GM19023 (cell line): ENCODE results near the gene SELENOO.
"Not testable (repeated sequence)": the region's sequence is repeated elsewhere in the genome, so short reads cannot be mapped to it uniquely, and the experiment has no call there.

Experiments
- ATAC-seq: cut with Tn5 transposase; IDR thresholded peaks from one replicate; pipeline ENCODE4 v1.9.1; 2021; ENCODE audit warnings: mild to moderate bottlenecking, moderate library complexity; ENCODE audit not compliant: unreplicated experiment

Gene SELENOO

DNA sequence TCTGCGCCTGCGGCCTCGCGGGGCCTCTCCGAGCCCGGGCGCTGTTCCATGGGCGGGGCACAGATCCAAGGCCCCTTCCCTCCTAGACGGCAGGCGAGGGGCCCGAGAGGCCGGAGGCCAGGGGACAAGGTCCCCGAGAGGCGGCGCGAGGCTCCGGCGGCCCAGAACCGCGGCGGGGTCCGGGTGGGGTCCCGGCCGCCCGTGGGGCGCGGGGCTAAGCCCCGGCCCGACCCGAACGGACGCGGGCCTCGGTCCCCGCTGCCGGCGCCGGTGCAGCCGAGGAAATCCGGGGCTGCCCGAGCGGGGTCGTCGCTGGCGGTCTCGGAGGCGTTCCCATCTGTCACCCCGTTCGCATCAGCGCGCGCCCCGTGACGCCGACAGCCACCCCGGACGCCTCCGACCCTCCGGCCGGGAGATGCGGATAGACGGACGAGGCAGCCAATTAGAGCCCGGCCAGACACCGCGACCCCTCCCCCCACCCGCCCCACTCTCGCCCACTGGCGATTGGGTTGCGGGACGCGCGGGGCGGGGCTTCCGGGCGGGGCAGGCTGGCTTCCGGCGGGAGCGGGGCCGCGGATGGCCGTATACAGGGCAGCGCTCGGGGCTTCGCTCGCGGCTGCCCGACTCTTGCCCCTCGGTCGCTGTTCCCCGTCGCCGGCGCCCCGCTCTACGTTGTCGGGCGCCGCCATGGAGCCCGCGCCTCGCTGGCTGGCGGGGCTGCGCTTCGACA, at the start of gene SELENOO:
Gene SELENOO, plus strand, starts transcription at position 551 of the 730 bp plus-strand sequence. Its CDS starts 26 bp downstream, at position 577.
- ATAC-seq = peak; percentile 70

DNA sequence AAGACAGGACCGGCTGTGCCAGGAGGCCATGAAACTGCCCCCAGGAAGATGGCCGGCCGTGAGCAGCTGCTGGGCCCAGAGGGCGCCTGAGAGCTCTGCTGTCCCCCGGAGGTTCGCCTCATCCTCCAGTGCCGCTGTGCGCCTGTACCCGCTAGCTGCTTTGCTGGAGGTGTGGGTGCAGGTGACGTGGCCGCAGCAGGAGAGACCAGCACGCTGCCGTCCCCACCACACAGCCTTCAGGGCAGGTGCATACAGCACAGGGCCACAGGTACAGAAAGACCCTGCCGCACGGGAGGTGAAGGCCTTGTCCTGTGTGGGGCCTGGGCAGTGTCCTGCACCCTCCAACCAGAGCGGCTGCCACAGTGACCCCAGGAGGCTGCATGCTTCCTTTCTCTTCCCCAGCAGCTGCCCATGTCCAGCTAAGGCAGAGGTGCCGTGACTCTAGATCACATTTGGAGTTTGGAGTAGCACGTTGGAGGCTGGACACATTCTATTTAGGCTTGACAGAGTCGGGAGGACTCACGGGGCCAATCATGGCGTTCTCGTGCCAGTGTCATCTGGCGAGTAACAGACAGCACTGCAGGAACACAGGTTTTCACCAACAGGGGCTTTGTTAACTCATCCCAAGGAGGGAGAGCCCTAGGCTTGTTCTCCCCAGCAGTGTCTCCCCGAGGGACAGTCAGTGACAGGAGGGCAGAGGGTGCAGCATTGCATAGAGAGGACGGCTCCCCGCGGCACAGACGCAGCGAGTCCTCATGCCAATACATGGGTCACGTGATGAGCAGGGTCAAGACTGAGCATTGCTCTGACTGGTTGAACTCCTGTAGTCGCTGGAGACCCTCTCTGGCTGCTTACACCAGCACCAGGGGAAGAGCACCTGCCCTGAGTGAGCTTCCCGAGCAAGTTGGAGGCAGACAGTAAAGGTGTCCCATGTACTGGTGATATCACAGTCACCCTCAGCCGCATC, 49.0 kb upstream of the SELENOO start:
- ATAC-seq = no peak

DNA sequence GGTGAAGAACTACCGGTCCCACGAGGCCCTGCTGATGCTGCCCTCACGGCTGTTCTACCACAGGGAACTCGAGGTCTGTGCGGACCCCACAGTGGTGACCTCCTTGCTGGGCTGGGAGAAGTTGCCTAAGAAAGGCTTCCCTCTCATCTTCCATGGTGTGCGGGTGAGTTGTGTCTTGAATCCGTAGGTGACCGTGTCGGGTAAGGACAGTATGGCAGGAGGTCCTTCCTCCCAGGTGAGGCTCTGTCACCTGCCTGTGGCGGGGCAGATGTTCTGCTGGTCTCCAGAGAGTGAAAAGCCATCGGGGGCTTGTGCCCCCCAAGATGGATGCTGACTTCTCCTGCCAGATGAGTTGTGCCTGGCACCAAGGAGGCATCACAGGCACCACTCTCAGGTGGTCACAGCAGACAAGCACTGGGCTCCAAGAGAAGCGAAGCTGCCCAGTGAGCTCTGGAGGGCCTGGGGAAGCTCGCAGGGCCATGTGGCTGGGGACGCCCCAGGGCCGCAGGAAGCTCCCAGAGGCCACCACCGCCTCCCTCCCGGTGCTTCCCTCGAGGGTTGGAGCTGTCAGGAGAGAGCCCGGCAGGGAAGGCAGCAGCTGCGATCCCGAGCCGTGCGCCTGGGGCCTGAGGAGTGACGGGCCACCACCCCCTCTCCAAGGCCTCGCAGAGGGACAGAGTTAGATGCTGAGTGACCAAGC, 47.6 kb upstream of the SELENOO start:
- no peak for ATAC-seq

DNA sequence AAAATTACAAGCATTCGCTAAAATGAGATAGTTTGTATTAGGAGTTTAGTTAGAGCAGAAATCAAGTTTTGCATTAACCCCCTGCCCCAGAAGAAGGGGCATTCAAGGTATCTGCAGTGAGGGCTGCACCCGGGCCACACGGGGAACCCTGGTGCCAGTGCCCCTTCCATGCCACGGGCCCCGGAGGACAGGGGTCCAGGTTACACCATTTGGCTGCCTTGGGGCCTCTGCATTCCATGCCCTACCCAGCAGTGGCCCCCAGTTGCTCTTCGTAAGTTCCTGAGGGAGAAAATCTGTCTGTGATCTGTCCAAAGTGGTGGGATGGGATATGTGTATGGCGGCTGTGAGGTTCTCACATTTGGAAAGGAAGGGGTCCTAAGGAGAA, 47.1 kb upstream of the SELENOO start:
- no peak for ATAC-seq

GRCh38 chr22:50157709-50158375, 43.0 kb upstream of the SELENOO start:
- ATAC-seq = no peak

DNA sequence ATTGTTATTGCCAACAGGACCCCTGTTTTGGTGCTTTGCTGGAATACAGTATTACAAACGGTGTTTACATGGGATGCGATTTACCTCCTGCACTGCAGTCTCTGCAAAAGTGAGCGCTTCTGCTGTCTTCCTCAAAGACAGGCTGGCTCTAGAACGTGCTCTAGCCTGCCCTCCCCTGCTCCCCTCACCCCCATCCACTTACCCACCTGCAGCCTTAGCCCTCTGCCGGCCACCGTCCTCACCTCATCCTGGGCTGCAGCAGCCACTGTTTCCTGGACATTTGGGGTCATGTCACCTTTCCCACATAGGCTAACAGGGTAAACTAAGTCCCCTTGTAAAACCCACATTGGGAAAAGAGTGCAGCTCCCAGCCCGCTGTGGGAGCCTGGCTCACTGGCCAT, 39.9 kb upstream of the SELENOO start:
- no peak for ATAC-seq

DNA sequence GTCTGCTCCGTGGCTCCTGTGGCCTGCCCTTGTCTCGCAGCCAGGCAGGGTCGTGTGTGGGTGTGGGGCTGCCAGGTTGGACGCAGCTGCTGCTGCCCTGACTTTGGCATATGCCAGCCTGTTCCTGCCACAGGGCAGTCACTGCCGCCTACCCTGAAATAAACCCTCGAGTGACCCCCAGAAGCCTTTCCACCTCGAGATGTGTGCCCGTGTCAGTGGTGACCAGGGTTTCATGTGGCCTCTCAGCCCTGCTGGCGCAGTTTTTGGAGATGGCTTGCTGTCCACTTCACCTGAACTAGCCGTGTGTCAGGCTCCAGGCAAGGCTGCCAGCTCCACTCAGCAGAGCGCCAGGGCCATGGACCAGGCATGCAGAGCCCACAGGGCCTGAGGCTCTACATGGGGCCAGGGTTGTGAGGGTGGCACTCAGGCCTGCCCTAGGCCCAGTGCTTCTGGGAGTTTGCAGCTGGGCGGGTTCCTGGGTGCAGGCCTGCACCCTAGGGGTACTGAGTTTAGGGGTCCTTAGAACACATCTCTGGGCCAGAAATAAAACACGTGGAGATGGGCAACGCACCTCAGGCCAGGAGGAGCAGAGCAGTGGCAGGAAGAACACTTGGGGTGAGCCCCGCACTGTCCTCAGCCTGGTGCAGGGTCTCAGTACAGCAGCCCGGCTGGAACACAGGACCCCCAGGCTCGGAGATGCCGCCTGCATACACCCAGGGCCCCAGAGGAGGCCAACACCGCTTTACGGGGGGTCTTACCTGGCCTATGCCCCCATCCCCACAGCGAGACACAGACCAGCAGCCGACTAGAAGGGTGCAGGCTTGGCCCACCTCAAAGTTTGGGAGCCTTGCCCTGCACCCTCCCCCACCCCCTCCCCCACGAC, 39.1 kb upstream of the SELENOO start:
- no peak for ATAC-seq

- no peak for ATAC-seq
These were observed 38.3 kb upstream of the SELENOO start for GRCh38 chr22:50162391-50162956.

GRCh38 chr22:50165436-50166123, 35.2 kb upstream of the SELENOO start:
- no peak for ATAC-seq

- ATAC-seq = no peak
These were observed 32.9 kb upstream of the SELENOO start for GRCh38 chr22:50167689-50168489.

DNA sequence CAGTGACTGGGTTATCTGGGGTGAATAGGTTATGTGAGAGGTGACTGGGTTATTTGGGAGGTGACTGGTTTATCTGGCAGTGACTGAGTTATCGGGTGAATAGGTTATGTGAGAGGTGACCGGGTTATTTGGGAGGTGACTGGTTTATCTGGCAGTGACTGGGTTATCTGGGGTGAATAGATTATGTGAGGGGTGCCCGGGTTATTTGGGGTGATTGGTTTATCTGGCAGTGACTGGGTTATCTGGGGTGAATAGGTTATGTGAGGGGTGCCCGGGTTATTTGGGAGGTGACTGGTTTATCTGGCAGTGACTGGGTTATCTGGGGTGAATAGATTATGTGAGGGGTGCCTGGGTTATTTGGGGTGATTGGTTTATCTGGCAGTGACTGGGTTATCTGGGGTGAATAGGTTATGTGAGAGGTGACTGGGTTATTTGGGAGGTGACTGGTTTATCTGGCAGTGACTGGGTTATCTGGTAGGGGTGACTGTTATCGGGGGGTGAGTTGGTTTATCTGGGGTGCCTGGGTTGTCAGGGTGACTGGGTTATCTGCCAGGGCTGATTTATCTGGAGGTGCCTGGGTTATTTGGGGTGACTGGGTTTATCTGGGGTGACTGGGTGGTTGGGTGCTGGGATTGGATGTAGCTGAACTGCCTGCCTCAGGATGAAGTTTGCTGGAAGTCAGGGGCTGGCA, 32.2 kb upstream of the SELENOO start:
- ATAC-seq = not testable (repeated sequence)

- no peak for ATAC-seq
These were observed 31.5 kb upstream of the SELENOO start for GRCh38 chr22:50169181-50169759.

DNA sequence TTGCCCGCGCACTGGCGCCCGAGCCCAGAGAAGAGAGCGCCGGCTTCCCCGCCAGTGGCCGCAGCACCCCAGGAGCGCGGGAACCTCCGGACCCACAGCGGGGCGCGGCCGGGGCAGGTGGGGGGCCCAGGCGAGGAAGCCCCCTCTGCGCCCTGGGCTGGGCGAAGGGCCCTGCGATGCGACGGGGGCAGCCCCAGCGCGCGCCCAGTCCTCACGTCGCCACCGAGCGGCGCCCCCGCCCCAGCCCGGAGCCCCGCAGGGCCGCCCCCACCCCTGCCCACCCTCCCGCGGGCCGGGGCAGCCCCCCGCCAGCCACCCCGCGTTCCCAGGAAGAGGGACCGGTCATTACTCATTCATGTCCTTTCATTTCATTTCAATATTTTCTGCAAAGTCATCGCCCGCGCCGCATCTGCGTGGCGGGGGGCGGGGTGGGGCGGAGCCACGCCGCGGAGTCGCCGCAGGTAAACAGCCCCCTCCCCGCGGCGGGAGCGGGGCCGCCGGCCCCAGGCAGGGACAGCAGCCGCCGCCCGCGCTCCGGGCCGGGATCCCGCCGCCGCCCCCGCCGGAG, 31.0 kb upstream of the SELENOO start:
- ATAC-seq = no peak

- ATAC-seq = no peak
These were observed 30.1 kb upstream of the SELENOO start, which contains the start of gene PANX2 for GRCh38 chr22:50170453-50171318. Gene PANX2, plus strand, starts transcription at chr22:50170731. Its CDS starts 0 bp downstream, at chr22:50170731.

- ATAC-seq = no peak
These were observed 29.4 kb upstream of the SELENOO start for GRCh38 chr22:50171319-50171964.
